NAMALWA (cell line): ENCODE results near the gene PIWIL1.

ENCODE experiments used
- DNase-seq: peaks from one replicate; pipeline ENCODE4 v3.0.0-alpha.2; 2015; ENCODE audit warnings: low spot score

The PIWIL1 gene

GRCh38 chr12:130336723-130337487 is 782 bp upstream of the PIWIL1 start:
- DNase-seq, result no peak

DNA sequence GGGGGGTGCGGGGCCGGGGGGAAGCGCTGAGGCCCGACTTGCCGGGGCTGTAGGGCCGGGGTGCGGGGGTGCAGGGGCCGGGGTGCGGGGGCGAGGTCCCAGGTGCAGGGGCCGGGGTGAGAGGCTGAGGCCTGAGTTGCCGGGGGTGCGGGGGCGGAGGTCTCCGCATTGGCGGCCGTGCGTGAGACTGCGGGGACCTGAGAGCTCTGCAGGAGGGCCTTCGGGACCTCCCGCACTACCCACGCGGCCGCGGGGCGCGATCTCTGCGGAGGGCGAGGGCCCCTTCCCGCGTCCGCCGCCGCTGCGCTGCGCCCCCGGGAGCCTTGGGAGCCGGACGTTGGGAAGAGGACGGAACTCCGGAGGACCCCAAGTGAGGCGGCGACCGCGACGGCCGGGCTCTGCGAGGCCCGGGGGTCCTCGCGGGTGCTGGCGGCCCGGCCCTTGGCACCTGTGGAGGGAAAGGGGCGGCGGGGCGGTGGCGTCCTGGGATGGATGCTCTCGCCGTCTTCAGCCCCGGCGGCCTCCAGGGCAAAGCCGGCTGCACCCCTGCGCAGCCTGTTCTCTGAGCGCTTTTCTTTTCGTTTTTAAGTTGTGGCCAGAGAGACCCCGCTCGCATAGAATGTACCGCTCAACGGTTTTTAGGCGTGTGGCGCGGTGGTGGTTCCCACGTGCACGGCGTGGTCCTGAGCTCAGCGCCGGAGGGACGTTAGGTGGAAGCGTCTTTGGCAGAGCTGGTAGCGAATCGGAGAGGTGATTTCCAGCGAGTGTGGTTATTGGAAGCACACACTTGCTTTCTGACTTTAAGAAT is 1.3 kb downstream of the PIWIL1 start:
- no peak for DNase-seq

GRCh38 chr12:130339951-130340350 is 2.3 kb downstream of the PIWIL1 start:
- DNase-seq, result no peak

GRCh38 chr12:130342442-130342841 is 4.8 kb downstream of the PIWIL1 start:
- no peak for DNase-seq

DNA sequence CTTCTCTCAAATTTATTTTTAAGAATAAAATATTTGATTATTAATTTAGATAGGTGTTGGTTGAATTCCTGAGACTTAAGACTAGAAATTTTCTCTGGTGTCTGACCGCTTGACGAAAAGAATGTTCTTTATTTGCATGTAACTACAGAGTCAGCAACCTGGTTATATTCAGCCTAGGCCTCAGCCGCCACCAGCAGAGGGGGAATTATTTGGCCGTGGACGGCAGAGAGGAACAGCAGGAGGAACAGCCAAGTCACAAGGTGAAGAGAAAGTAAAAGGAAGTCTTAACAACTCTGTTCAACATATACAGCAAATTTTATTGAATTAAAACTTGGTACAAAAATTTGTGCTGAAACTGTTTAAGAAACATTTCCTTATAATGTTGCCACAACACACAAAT is 5.2 kb downstream of the PIWIL1 start:
- DNase-seq, result no peak

DNA sequence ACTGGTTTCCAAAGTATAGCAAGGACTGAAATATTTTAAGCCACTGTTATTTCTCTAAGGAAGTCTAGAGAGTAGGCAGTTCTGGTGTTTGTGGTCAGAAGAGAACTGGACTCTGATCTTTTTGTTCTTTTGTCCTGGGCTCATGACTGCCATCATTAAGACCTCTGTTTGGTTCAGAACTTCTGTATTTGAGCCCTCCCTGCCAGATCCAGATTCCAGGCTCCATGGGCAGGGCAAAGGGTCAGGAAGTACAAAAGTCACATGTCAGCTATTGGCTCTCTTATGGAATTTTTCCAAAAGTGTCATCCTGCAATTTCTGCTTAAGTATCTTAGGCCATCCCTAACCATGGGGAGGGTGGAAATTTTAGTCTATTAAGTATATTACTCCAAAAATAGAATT is 6.8 kb downstream of the PIWIL1 start:
- no peak for DNase-seq

DNA sequence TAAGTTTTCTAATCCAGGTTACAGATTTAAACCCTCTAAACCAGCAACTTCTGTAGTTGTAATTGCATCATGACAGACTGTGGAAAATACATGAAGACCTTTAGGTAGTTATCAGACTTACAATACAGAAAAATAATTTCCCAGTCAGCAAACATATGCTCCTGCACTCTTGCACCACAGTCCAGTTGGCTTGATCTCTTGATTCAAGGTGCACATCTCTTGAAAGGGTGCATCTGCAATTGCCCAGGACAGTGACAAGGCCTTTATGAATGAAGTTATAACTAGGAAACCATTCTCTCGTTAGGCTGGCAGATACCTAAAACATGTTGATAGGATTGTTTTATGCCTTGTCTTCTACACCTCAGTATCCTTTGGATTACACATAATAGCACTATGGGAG is 7.6 kb downstream of the PIWIL1 start:
- no peak for DNase-seq

DNA sequence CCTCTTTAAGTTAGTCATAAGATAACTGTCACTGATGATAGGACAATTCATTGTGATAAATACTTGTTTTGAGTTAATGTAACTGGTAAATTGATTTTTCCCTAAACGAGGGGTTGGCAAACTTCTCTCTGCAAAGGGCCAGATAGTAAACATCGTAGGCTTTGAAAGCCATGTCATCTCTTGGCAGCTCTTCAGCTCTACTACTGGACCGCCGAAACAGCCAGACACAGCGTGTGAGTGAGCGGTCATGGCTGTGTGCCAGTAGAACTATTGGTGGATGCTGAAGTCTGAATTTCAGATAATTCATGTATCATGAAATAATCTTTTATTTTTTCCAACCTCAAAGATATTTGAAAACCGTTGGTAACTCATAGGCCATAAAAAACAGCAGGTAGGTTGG is 9.9 kb downstream of the PIWIL1 start:
- DNase-seq, result no peak

DNA sequence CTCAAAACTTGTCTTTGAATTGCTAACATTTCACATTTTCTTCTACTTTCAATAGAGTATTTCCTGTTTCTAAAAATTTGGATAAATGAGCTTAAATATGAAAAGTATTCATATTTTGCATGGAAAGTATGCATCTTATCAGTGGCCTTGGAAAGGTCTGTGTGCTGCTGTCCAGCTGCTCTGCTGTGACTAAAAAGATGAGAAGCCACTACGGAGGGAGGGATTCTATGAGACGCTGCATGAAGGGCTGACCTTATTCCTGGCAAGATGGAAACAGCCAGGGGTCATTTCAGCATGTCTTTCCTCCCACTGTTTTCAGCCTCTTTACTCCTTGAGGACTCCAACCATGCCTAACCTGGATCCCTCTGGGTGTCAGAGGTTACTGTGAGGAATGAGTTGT is 13.0 kb downstream of the PIWIL1 start:
- DNase-seq, result no peak

DNA sequence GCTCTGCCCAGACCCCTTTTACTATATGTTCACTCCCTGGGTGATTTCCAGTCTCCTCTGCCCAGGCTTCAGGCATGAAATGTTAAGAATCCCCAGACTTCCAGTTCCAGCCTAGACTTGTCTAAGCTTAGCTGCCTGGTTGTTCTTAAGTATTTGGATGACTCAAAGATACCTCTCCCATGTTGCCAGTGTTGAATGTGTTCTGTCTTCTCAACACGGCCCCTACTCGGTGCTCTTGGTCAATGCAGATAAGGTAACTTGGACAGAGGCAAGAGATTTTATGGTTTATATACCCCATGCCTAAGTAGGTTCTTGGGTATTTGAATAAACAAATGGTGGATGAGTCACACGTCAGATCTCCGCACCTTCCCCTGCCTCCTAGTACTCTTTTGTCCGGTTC is 13.6 kb downstream of the PIWIL1 start:
- DNase-seq, result no peak

DNA sequence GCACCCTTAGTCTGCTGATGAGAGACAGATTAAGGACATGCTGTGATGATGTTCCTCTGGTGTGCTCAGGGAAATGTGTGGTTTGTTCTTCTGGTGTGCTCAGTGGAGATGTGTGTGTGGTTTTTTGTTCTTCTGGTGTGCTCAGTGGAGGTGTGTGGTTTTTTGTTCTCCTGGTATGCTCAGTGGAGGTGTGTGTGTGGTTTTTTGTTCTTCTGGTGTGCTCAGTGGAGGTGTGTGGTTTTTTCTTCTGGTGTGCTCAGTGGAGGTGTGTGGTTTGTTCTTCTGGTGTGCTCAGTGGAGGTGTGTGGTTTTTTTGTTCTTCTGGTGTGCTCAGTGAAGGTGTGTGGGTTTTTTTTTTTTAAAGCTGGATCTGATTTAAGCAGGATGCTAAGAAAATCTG is 15.4 kb downstream of the PIWIL1 start:
- no peak for DNase-seq

GRCh38 chr12:130354407-130354806 is 16.7 kb downstream of the PIWIL1 start:
- DNase-seq, result no peak

- DNase-seq, result no peak
Measured at GRCh38 chr12:130356222-130356621, 18.5 kb downstream of the PIWIL1 start.

DNA sequence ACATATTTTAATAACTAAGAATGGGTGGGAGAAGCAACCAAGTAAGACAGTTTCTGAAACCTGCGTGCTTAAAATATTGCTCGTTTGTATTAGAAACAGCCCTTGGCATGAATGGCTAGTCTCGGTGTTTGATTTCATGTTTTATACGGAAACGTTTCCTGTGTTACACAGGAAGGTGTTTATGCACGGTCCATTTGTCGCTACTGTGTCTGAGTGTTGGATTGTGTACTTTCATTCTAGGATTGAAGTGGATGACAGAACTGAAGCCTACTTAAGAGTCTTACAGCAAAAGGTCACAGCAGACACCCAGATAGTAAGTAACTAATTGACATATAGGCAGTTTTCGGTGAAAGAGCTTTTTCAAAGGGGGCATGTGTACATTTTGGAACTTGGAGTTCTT is 19.6 kb downstream of the PIWIL1 start:
- no peak for DNase-seq

DNA sequence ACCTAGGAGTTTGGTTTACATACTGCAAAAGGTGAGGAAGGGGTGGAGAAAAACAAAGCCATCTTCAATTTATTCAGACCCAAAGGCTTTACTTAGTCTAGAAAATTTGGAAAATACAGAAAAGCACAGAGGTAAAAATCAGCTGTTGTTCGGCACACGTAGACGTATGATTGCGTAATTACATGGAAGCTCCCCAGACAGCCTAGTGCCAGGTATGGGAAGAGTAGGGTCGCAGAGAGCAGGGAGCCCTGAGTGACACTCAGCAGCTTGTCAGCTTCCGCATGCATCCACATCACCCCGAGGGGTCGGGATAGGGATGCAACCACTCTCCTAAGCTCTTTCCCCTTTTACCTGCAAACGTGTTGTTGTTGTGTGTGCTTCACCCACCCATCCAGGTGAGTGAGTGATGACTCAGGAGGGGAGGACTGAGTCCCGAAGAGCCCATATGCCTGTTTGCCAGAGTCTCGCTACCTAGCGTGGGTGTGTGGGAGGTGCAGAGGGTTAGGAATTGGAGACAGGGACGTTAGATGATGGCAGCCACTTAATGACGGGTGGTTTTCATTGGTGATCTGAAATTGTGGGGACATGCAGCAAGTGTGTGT is 20.1 kb downstream of the PIWIL1 start:
- DNase-seq, result no peak

GRCh38 chr12:130362060-130362459 is 24.4 kb downstream of the PIWIL1 start:
- no peak for DNase-seq

GRCh38 chr12:130364578-130364977 is 26.9 kb downstream of the PIWIL1 start:
- no peak for DNase-seq

- DNase-seq, result no peak
Measured at GRCh38 chr12:130366159-130366558, 28.5 kb downstream of the PIWIL1 start.

DNA sequence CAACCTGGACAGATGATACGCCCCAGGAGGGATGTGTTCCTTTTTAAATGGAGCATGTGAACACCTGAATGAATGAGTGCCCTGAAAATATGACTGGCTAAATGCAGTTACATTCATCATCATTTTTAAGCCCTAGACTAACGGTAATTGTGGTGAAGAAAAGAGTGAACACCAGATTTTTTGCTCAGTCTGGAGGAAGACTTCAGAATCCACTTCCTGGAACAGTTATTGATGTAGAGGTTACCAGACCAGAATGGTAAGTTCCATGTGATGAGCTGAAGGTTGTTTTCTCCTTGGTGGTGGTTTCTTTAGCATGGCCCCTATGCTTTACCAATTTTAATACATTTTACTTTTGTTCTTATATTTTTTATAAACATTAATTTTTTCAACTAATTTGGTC is 29.3 kb downstream of the PIWIL1 start:
- no peak for DNase-seq

GRCh38 chr12:130367523-130367922 is 29.8 kb downstream of the PIWIL1 start:
- no peak for DNase-seq

DNA sequence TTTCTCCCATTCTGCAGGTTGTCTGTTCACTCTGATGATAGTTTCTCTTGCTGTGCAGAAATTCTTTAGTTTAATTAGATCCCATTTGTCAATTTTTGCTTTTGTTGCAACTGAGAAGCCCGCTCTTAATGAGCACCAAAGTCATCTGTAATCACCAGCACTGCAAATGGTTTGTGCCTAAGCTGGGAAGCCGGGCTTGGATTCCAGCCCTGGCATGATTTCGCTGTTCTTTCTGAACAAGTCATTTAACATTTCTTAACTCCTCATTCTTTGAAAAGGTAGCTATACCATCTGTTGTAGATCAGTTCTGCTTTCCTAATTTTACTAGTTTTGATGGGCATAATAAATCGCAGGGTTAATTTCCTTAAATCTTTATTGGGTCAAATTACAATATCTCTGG is 32.1 kb downstream of the PIWIL1 start:
- DNase-seq, result no peak

DNA sequence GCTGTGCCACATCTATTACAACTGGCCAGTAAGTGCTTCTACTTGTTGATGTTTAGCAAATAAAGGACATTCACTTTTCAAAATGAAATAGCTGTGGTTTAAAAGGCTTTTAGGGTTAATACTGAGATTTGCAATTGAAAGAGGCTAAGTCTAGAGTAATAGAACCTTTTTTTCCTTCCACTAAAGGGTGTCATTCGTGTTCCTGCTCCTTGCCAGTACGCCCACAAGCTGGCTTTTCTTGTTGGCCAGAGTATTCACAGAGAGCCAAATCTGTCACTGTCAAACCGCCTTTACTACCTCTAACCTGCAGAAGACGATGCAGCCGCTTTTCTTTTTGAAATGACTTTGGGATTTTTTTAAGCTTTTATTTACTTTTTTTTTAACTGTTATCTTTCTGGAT is 33.6 kb downstream of the PIWIL1 start:
- DNase-seq, result no peak

DNA sequence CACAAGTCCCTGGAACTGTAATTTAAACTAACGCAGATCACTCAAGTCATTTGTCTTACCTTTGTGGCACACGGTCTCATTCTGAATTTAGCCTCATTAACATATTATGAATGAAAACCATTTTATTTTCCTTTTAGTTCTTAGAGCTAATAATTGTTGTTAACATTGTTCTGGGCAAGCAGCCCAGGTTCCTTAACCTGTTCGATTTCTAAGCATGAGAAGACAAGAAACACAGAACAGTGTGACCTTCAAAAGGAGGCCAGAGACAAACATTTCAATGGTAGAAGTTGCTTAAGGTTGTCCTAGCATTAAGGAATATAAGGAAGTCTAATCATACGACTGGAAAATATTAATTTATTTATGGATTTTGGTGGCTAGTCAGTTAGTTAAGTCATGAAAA is 35.2 kb downstream of the PIWIL1 start:
- no peak for DNase-seq
